ENCODE results near the gene PLXNA1.

PLXNA1 gene

GRCh38 chr3:126978291-126978690 lies 4.6 kb upstream of the PLXNA1 start:
- no peak for TF ChIP-seq TEAD4 (IDR thresholded peaks at IDR 0.05)
- TF ChIP-seq CEBPB (IDR thresholded peaks at IDR 0.05) = no peak
- TF ChIP-seq, protein P1, sequence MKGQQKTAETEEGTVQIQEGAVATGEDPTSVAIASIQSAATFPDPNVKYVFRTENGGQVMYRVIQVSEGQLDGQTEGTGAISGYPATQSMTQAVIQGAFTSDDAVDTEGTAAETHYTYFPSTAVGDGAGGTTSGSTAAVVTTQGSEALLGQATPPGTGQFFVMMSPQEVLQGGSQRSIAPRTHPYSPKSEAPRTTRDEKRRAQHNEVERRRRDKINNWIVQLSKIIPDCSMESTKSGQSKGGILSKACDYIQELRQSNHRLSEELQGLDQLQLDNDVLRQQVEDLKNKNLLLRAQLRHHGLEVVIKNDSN (IDR thresholded peaks at IDR 0.05) = no peak
- no peak for TF ChIP-seq TAF1 (IDR thresholded peaks at IDR 0.05; ENCODE audit: low read depth)
- TF ChIP-seq YY1 (IDR thresholded peaks at IDR 0.05; ENCODE audit: low read depth) = no peak
- no peak for TF ChIP-seq ZBTB7A (IDR thresholded peaks at IDR 0.05; ENCODE audit: low read depth)
- TF ChIP-seq MAX (IDR thresholded peaks at IDR 0.05) = no peak
- no peak for TF ChIP-seq FOXM1 (IDR thresholded peaks at IDR 0.05; ENCODE audit: borderline replicate concordance, low read depth)
- TF ChIP-seq NFIC (IDR thresholded peaks at IDR 0.05) = no peak
- TF ChIP-seq REST (IDR thresholded peaks at IDR 0.05; ENCODE audit: low read depth) = no peak
- TF ChIP-seq RAD21 (IDR thresholded peaks at IDR 0.05; ENCODE audit: low read depth) = no peak
- TF ChIP-seq CREB1 (IDR thresholded peaks at IDR 0.05; ENCODE audit: low read depth) = no peak
- TF ChIP-seq EGR1 (IDR thresholded peaks at IDR 0.05) = no peak
- TF ChIP-seq TCF12 (IDR thresholded peaks at IDR 0.05; ENCODE audit: low read depth) = no peak
- TF ChIP-seq EP300 (IDR thresholded peaks at IDR 0.05; ENCODE audit: borderline replicate concordance) = no peak

DNA sequence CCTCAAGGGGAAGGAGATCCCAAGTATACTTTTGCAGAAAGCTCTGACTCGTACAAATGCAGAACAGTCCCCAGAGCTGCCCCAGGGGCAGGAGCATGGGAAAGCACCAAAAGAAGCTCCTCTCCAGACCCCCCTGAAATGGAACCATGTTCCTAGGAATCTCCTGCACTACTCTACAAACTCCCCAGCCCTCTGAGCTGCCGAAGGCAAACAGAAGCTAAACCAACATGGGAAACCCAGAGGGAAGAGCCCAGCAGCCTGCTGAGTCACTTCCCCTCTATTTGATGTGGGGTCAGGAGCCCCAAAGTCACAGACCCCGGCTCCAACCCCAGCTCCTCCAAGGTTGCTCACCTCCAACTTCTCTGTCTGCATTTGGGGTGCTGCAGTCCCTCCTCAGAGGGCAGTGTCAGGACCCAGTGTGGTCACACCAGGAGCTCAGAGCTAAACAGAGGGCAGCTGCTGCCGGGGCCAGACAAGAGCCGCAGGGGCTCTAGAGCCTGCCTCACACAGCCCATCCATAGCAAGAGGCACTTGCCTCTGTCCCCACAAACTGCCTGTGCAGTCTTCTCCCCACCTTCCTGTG lies 3.8 kb upstream of the PLXNA1 start:
- TF ChIP-seq CEBPB (IDR thresholded peaks at IDR 0.05) = no peak
- TF ChIP-seq NFIC (IDR thresholded peaks at IDR 0.05) = no peak
- no peak for TF ChIP-seq ZBTB7A (IDR thresholded peaks at IDR 0.05; ENCODE audit: low read depth)
- no peak for TF ChIP-seq FOXM1 (IDR thresholded peaks at IDR 0.05; ENCODE audit: borderline replicate concordance, low read depth)
- TF ChIP-seq TAF1 (IDR thresholded peaks at IDR 0.05; ENCODE audit: low read depth) = no peak
- no peak for TF ChIP-seq EGR1 (IDR thresholded peaks at IDR 0.05)
- TF ChIP-seq CREB1 (IDR thresholded peaks at IDR 0.05; ENCODE audit: low read depth) = no peak

GRCh38 chr3:126980266-126980811 lies 2.6 kb upstream of the PLXNA1 start:
- TF ChIP-seq NFIC (IDR thresholded peaks at IDR 0.05) (no peak), REST (IDR thresholded peaks at IDR 0.05; ENCODE audit: low read depth) (no peak), CREB1 (IDR thresholded peaks at IDR 0.05; ENCODE audit: low read depth) (no peak), CEBPB (IDR thresholded peaks at IDR 0.05) (no peak), FOXM1 (IDR thresholded peaks at IDR 0.05; ENCODE audit: borderline replicate concordance, low read depth) (no peak), EP300 (IDR thresholded peaks at IDR 0.05; ENCODE audit: borderline replicate concordance) (no peak), TCF12 (IDR thresholded peaks at IDR 0.05; ENCODE audit: low read depth) (no peak), RAD21 (IDR thresholded peaks at IDR 0.05; ENCODE audit: low read depth) (no peak), YY1 (IDR thresholded peaks at IDR 0.05; ENCODE audit: low read depth) (no peak), MAX (IDR thresholded peaks at IDR 0.05) (no peak), EGR1 (IDR thresholded peaks at IDR 0.05) (no peak), TAF1 (IDR thresholded peaks at IDR 0.05; ENCODE audit: low read depth) (no peak), TEAD4 (IDR thresholded peaks at IDR 0.05) (no peak), ZBTB7A (IDR thresholded peaks at IDR 0.05; ENCODE audit: low read depth) (no peak)
- TF ChIP-seq, protein P1 (IDR thresholded peaks at IDR 0.05) = no peak

DNA sequence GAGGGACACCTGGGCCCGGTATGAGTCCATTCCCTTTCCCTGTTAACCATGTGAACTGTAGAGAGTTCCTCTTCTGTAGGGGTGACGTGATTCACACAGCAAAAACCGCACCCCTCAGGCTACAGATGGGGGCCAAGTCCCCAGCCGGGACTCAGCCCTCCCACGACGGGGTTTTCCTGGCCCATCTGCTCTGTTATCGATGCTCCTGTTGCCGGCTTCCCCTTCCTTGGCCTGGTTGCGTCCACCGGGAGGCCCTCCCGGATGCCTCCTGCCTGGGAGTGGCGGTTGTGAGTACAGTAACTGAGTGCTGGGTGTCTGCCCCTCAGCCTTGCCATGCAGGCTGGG lies 817 bp upstream of the PLXNA1 start:
- no peak for TF ChIP-seq TAF1 (IDR thresholded peaks at IDR 0.05; ENCODE audit: low read depth)
- no peak for TF ChIP-seq MAX (IDR thresholded peaks at IDR 0.05)
- TF ChIP-seq TCF12 (IDR thresholded peaks at IDR 0.05; ENCODE audit: low read depth) = no peak
- TF ChIP-seq CREB1 (IDR thresholded peaks at IDR 0.05; ENCODE audit: low read depth) = no peak
- TF ChIP-seq YY1 (IDR thresholded peaks at IDR 0.05; ENCODE audit: low read depth) = no peak
- TF ChIP-seq, protein P1 (IDR thresholded peaks at IDR 0.05) = no peak
- TF ChIP-seq NFIC (IDR thresholded peaks at IDR 0.05) = no peak
- TF ChIP-seq EP300 (IDR thresholded peaks at IDR 0.05; ENCODE audit: borderline replicate concordance) = no peak
- TF ChIP-seq REST (IDR thresholded peaks at IDR 0.05; ENCODE audit: low read depth) = no peak
- no peak for TF ChIP-seq CEBPB (IDR thresholded peaks at IDR 0.05)
- TF ChIP-seq FOXM1 (IDR thresholded peaks at IDR 0.05; ENCODE audit: borderline replicate concordance, low read depth) = no peak
- TF ChIP-seq TEAD4 (IDR thresholded peaks at IDR 0.05) = no peak
- no peak for TF ChIP-seq RAD21 (IDR thresholded peaks at IDR 0.05; ENCODE audit: low read depth)
- no peak for TF ChIP-seq EGR1 (IDR thresholded peaks at IDR 0.05)
- no peak for TF ChIP-seq ZBTB7A (IDR thresholded peaks at IDR 0.05; ENCODE audit: low read depth)

Data from Ishikawa (cell line).